KOPT-K1 (cell line): ENCODE data around the gene PYGO1.
"Not testable (repeated sequence)": the region's sequence is repeated elsewhere in the genome, so short reads cannot be mapped to it uniquely, and the experiment has no call there.

Experiments
- H3K27ac ChIP-seq: fragments of 200-600 bp; sonication (generic); 2 replicates; pipeline ENCODE4 v1.5.1; 2016; ENCODE audit warnings: antibody characterized with exemption, mild to moderate bottlenecking, low read depth, low read length; ENCODE audit not compliant: poor library complexity, severe bottlenecking
- H3K36me3 ChIP-seq: fragments of 200-600 bp; sonication (generic); 2 replicates; pipeline ENCODE4 v1.5.1; 2017; ENCODE audit warnings: antibody characterized with exemption, mild to moderate bottlenecking, low read length, moderate library complexity; ENCODE audit not compliant: insufficient read depth
- H3K9me3 ChIP-seq: fragments of 200-600 bp; sonication (generic); 2 replicates; pipeline ENCODE4 v1.5.1; 2017; ENCODE audit warnings: antibody characterized with exemption, low read length, mild to moderate bottlenecking; ENCODE audit not compliant: insufficient read depth, poor library complexity, severe bottlenecking

The PYGO1 gene

DNA sequence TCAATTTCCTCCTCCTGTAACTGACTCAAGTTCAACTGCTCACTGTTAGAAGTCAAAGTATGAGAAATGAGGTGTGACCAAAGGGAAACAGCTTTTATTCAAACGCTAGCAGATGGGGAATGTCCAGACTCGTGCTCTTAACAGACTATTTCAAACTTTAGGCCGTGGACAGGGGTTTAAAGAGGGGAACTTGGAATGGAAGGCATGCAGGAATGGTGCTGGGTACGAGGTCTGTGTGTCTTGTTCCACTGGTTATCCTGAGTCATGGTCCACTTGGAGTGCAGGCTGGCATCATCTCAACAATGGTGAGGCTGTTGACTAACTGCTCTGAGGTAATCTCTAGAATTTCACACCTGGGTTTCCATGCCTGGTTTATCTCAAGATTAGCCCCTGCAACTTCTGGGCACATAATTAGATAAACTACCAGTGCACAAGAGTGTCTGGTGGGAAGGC, 57.3 kb downstream of the PYGO1 start:
- Histone ChIP-seq H3K9me3 (no peaks in the 10 kb centered on the region), H3K36me3 (no peaks in the 10 kb centered on the region), H3K27ac (no peak overlapping the region)

DNA sequence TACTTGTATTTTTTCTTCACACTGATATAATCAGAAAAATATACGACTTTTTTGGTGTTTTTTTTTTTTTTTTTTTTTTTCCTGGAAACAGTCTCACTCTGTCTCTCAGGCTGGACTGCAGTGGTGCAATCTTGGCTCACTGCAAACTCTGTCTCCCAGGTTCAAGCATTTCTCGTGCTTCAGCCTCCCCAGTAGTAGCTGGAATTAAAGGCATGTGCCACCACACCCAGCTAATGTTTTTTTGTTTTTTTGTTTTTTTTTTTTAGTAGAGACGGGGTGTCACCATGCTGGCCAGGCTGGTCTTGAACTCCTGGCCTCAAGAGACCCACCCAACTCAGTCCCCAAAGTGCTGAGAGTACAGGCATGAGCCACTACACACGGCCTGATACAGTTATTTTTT, 59.3 kb downstream of the PYGO1 start:
- Histone ChIP-seq H3K27ac (no peak overlapping the region), H3K9me3 (no peaks in the 10 kb centered on the region), H3K36me3 (no peaks in the 10 kb centered on the region)

DNA sequence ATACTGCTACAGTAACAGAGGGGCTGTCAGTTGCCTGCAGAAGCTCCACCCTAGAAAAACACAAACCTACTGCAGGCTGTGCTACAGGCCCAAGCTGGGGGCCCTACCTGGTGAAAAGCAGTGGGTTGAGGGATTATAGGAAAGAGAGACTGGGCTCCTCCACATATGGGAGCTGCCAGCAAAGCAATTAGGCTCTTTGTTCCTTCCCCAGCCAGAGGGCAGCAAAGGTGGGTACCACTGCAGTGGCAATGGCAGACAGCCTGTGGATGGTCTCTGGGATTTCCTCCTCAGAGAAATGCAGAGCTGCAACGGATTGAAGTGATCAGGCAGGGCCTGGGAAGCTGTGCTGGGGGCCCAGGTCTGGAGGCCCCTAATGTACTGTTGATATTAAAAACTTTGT, 61.0 kb downstream of the PYGO1 start:
- no peak overlapping the region for H3K27ac ChIP-seq
- H3K36me3 ChIP-seq, result no peaks in the 10 kb centered on the region
- no peaks in the 10 kb centered on the region for H3K9me3 ChIP-seq

DNA sequence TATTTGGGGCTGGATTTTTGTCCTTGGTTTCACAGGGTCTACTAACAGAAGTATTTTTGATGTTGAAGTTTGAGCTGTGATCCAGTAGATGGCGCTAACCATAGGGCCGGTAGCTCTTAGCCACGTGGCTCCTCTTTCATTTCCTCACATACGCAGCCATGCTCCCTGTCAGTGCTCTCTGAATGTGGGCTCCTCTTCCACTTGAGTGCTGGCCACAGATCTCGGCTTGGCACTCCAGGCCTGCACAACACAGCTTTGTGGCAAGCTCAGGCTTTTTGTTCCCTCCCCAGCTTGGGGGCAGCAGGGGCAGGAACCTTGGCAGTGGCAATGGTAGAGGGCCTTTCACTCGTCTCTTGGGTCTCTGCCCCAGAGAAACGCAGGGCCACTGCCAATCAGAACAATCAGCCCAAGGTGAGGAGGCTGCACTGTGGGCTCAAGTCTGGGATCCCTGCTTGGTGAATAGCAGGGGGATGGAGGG, 61.5 kb downstream of the PYGO1 start:
- Histone ChIP-seq H3K27ac (no peak overlapping the region), H3K9me3 (no peaks in the 10 kb centered on the region), H3K36me3 (no peaks in the 10 kb centered on the region)

DNA sequence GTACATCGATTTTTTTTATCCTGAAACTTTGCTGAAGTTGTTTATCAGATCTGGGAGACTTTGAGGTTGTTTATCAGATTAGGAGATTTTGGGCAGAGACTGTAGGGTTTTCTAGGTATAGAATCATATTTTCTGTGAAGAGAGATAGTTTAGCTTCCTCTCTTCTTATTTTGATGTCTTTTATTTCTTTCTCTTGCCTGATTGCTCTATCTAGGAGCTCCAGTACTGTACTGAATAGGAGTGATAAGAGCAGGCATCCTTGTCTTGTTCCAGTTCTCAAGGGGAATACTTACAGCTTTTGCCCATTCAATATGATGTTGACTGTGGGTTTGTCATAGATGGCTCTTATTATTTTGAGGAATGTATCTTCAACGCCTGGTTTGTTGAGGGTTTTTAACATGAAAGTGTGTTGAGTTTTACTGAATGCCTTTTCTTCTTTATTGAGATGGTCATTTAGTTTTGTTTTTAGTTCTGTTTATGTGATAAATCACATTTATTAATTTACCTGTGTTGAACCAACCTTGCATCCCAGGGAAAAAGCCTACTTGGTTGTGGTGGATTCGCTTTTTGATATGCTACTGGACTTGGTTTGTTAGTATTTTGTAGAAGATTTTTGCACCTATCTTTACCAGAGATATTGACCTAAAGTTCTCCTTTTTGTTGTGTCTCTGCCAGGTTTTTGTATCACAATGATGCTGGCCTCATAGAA, 65.2 kb downstream of the PYGO1 start:
- Histone ChIP-seq H3K36me3 (no peaks in the 10 kb centered on the region), H3K27ac (no peak overlapping the region), H3K9me3 (no peaks in the 10 kb centered on the region)

DNA sequence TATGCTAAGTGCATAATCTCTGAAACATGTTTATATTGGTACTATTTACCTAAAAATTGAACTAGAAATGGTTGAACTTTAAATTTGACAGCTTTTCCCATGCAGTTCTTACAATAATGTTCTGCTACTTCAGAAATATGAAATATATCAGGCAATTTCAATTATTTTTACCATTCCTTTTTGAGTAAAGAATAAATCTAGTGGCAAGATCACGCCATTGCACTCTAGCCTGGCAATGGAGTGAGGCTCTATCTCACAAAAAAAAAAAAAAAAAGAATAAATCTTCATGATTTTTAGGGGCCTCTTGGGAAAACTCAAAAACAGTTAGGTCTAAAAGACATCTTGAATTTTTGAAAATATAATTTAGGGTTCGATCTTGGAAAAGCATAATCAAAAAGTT, 69.5 kb downstream of the PYGO1 start:
- H3K9me3 ChIP-seq, result no peaks in the 10 kb centered on the region
- no peaks in the 10 kb centered on the region for H3K36me3 ChIP-seq
- no peak overlapping the region for H3K27ac ChIP-seq

DNA sequence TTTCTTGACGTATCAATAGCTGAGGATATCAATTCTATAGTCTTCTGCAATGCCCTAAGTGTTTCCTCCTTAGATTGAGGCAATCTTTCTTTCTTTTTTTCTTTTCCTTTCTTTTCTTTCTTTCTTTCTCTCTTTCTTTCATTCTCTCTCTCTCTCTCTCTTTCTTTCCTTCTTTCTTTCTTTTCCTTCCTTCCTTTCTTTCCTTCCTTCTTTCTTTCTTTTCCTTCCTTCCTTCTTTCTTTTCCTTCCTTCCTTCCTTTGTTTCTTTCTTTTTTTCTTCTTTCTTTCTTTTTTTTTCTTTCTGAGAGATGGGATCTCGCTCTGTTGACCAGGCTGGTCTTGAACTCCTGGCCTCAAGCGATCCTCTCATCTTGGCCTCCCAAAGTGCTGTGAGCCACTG, 70.1 kb downstream of the PYGO1 start:
- Histone ChIP-seq H3K36me3 (no peaks in the 10 kb centered on the region), H3K27ac (no peak overlapping the region), H3K9me3 (no peaks in the 10 kb centered on the region)

DNA sequence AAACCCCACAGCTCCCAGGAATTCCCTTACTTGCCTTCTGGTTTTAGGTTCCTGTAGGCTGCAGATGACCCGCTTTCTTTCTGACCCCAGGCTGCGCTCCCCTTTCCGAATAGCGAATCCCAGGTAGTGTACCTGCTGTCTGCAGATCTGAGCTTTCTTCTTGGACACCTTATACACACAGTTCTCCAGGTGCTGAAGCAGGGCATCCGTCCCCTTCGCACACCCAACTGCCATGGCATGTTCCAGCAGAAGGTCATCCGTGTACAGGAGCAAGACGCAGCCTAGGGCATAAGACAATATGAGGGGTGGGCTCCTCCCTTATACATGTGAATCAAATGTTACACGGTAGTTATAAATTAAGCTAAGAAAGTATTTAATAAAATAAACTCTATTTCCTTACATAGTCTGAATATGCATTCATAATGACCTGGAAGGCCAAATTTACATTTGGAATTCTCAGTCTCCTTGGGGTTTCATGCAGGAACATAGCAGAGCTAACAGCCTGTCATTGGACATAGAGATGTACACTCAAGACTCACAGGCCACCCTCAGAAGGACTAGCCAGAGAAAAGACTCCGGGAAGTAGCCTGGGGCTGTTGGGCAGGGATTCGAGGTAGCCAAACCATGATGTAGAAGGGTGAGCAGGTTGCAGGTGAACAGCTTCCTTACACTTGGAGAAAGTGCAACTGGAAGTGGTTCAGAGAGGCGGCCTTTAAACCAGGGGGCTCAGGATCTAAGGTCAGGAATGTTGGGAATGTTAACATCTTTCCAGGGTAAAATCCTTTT, 72.0 kb downstream of the PYGO1 start:
- Histone ChIP-seq H3K27ac (no peak overlapping the region), H3K9me3 (no peaks in the 10 kb centered on the region), H3K36me3 (no peaks in the 10 kb centered on the region)

DNA sequence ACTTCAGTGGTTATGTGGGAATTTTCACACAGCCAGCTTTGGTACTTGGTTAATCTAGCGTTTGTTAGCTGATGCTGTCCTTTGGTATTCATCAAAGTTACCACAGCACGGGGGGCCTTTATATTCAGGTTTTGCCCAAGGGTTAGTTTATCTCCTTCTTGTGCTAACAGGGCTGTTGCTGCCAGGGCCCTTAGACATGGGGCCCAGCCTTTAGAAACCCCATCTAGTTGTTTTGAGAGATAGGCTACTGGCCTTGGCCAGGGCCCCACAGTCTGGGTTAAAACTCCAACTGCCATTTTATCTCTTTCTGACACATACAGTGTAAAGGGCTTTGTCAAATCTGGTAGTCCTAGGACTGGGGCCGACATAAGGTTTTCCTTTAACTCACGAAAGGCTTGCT, 72.7 kb downstream of the PYGO1 start:
- no peak overlapping the region for H3K27ac ChIP-seq
- no peaks in the 10 kb centered on the region for H3K9me3 ChIP-seq
- H3K36me3 ChIP-seq, result no peaks in the 10 kb centered on the region

DNA sequence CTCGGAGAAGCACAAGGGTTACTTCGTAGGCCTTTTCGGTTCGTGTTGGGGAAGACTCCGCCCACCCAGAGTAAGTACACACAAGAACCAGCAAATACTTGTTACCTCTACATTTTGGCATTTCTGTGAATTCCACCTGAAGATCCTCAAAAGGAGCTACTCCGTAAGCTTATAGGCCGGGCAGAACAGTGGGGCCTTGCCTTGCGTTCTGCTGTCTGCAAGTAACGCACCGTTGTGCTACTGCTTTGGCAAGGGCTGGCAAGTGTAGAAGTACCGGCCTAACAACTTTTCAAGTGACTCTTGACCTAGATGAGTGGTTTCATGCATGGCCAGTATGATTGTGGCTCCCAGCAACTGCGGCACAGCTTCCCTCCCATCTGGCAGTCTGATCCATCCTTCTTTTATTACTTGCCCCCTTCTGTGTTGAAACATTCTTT, 73.7 kb downstream of the PYGO1 start:
- Histone ChIP-seq H3K36me3 (no peaks in the 10 kb centered on the region), H3K9me3 (no peaks in the 10 kb centered on the region), H3K27ac (no peak overlapping the region)

DNA sequence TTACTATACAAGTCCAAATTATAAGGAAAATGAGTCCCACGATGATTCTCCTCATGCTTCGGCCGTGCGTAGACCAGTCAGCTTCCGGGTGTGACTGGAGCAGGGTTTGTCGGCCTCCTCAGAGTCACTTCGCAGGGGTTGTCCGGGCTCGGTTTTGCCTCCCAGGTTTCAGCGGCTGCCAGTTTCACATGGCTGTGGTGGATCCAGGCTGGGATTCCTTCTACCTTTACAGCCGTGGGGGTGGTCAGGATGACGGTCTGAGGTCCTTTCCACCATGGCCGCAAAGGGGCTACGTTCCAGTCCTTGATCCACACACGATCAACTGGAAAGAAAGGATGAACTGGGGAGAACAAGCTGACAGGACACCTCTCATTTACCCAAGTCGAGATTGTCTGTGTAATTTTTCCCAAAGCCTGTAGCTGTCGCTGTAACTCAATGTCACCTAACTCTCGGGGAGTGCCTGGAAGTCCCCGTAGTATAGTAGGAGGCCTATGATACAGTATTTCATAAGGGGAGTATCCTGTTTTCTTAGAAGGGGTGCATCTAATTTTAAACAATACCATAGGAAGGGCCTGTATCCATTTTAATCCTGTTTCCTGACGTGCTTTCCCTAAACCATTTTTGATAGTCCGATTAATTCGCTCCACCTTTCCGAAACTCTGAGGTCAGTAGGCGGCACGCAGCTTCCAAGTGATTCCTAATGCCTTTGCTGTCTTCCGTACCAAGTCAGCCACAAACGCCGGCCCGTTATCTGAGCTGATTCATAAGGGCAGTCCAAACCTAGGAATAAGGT, 74.3 kb downstream of the PYGO1 start:
- H3K36me3 ChIP-seq, H3K9me3 ChIP-seq, H3K27ac ChIP-seq: not testable (repeated sequence)

DNA sequence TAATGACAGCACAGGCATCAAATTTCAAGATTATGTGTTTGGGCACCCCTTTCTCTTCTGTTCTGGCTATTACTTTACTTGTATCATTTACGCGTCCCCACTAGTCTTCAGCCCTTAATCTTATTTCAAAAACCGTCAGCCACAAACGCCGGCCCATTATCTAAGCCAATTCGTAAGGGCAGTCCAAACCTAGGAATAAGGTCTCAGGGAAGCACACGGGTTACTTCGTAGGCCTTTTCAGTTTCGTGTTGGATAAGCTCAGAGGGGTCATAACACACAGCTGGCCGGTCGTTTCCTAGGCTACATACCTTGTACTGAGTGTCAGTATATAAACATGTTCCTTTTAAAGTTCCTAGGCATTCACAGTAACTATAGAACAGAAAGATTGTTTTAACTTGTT, 75.0 kb downstream of the PYGO1 start:
- H3K36me3 ChIP-seq, result no peaks in the 10 kb centered on the region
- H3K9me3 ChIP-seq, result no peaks in the 10 kb centered on the region
- H3K27ac ChIP-seq, result no peak overlapping the region

DNA sequence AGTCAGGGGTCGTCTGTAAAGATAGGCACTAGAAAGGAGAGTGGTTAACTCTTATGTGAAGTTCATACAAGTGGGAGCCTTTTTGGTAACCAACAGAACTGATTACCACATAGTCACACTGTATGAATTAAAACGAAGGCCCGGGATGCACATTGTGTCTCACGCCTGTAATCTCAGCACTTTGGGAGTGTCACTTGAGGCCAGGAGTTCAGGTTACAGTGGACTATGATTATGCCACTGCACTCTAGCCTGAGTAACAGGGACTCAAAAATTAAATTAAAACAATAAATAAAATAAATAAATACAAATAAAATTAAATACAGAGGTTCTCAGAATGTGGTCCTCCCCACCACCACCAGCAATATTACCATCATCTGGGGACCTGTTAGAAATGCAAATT, 80.6 kb downstream of the PYGO1 start:
- H3K27ac ChIP-seq, result no peak overlapping the region
- H3K36me3 ChIP-seq, result no peaks in the 10 kb centered on the region
- no peaks in the 10 kb centered on the region for H3K9me3 ChIP-seq

DNA sequence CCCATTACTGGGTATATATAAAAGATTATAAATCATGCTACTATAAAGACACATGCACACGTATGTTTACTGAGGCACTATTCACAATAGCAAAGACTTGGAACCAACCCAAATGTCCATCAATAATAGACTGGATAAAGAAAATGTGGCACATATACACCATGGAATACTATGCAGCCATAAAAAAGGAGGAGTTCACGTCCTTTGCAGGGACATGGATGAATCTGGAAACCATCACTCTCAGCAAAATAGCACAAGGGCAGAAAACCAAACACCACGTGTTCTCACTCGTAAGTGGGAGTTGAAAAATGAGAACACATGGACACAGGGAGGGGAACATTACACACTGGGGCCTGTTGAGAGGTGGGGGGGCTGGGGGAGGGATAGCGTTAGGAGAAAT, 82.7 kb downstream of the PYGO1 start:
- H3K27ac ChIP-seq, H3K9me3 ChIP-seq, H3K36me3 ChIP-seq: not testable (repeated sequence)

DNA sequence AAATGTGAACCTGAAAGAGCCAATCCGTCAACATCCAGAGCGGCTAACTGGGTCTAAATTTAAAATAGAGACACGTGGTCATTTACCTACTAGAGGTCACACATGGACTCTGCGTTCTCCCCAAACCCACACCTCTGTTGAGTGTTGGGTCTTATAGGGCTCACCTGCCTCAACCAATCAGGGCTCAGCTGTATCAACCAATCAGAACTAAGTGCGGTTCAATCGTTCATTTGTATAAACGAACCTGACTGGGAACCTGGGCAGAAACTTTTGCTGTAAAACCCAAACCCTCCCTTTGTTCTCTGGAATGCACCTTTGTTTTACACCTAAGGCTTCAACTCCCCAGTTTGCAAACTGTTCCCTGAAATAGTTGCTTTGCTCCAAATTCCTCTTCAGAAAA, 89.0 kb downstream of the PYGO1 start:
- no peak overlapping the region for H3K27ac ChIP-seq

More for the DNA sequence above, 89.0 kb downstream of the PYGO1 start:
- Histone ChIP-seq H3K36me3 (no peaks in the 10 kb centered on the region), H3K9me3 (no peaks in the 10 kb centered on the region)
